CD4-positive, alpha-beta T cell treated with Interleukin-17A for 1 hour (primary cell): ENCODE results near the gene EBF4.
"Not testable (repeated sequence)": the region's sequence is repeated elsewhere in the genome, so short reads cannot be mapped to it uniquely, and the experiment has no call there.

ENCODE experiments used
- DNase-seq: peaks from one replicate; pipeline ENCODE4 v3.0.0-alpha.2; 2020

EBF4 gene

DNA sequence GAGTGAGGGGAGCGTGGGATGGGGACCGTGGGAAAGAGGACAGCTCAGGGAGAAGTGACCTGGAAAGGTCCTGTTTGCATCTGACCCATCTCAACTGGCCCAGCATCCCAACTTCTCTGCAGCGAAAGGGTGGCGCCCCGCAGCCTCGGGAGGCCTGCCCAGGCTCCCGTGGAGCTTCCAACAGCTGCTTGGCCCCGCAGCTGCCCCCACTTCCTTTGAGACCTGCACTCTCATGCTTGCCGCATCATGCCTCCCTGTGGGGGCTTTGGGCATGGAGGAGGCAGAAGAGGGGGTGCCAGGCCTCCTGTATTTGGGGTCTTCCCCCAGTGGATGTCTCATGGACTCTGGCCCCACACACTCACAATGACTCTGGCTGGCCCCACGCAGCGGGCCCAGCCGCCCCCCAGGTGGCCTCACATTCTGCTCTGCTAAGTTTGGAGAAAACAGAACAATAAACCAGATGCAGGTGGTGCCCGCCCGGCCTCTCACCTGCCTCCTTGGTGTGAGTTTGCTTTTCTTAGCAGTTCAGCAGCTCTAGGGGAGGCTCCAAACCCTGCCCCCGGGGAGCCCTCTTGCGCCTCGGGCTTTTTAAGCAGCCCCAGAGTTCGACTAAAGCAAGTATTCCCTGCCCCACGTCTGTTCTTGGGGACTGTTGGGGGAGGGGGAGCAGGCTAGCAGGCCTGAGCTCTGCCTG, 67.2 kb downstream of the EBF4 start:
- no peak for DNase-seq

DNA sequence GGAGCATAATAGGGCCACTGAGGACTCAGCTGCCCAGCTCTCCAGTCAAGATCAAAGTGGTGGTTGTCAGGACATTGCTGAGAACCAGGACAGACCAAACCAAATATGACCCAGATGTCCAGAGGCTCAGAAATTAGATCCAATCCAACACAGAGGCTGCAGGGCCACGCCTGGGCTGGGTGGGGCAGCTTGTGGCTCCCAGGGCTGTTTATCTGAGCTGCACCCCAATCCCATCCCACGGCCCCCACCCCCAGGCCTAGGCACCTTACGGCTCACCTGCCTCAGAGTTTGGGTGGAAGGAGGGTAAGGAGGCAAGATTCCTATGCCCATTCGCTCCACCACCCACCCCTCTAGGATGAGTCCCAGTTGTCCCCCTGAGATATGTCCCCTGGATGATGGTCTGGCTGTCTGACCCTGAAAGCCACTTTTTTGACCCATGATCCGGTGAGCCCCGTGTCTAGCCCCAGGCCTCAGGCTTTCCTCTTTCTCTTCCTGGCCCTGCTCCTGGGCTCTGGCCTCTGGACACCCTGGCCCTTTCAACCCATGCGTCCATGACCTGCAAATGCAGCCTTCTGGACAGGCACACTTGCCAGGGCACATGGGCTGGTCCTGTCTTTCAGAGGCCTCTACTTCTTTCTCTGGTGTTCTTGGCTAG, 67.8 kb downstream of the EBF4 start:
- DNase-seq: no peak

DNA sequence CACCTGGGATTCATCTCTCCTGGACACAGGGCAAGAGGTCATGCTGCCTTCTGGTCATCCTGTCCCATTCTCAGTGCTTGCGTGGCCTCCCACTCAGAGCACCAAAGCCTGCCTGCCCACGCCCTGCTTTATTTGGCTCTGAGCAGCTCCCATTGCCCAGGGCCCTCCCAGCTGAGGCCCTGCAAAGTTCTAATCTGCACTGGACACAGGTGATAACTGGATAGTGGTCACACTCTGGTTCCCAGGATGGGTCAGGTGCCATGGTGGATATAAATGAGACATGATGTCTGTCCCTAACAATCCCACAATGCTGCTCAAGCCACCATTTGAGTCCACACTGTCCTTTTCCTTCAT, 68.3 kb downstream of the EBF4 start:
- no peak for DNase-seq

DNA sequence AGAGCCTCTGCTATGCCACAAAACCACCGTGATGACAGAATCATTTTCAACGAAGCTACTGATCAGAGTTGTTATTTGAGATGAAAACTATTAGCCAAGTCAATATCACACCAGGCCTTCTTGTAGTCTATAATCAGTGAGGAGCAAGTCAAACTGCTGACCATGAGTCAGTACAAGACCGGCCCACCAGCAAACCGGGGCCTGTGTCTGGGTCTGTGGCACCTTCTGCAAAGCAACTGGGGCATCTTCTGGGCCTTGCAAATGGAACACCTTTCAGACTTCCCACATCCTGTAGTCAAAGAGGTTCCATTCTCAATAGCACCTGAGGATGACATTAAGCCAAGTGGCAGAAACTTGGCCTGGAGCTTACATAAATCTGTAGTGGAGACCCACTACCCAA, 69.3 kb downstream of the EBF4 start:
- DNase-seq: no peak

DNA sequence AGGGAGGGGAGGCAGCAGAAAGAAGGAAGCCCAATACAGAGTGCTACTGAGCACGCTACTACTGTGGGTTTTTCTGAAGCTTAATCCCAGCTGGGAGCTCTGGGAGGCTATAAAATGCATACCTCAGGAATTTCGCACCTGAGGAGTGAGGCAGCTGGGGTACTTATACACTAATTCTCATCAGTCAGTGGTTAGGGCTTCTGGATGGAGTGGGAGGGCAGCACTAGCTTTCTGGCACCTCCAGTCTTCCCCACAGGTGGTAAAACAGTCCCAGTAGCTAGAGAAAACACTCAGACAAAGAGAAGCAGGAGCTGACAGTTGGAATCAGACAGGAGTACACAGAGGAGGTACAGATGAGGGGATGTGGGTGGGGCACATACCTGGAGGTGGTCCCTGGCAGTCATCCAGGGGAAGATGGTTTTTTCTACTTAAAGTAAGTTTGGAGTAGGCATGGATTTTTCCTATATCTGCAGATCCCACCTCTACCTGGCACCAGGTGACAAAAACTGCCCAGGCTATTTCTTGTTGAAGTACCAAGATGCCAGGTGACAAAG, 70.1 kb downstream of the EBF4 start:
- no peak for DNase-seq

DNA sequence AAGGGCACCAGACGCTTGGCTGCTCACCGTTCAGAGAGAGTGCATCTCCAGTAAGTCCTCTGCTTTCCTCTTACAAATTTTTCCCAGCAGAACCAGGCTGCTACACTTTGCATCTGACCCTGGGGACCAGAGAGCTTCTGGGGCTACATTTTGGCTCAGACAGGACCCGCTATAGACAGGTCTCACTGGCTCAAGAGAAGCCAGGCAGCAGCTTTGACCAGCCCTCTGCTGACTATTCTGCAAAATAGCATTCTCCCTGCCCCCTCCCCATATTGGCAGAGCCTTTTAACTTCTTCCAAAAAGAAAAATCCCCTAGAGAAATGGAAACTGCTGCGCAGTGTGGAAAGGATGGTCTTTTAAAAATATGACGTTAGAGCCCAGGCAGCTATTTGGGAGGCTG, 70.6 kb downstream of the EBF4 start:
- DNase-seq: no peak

DNA sequence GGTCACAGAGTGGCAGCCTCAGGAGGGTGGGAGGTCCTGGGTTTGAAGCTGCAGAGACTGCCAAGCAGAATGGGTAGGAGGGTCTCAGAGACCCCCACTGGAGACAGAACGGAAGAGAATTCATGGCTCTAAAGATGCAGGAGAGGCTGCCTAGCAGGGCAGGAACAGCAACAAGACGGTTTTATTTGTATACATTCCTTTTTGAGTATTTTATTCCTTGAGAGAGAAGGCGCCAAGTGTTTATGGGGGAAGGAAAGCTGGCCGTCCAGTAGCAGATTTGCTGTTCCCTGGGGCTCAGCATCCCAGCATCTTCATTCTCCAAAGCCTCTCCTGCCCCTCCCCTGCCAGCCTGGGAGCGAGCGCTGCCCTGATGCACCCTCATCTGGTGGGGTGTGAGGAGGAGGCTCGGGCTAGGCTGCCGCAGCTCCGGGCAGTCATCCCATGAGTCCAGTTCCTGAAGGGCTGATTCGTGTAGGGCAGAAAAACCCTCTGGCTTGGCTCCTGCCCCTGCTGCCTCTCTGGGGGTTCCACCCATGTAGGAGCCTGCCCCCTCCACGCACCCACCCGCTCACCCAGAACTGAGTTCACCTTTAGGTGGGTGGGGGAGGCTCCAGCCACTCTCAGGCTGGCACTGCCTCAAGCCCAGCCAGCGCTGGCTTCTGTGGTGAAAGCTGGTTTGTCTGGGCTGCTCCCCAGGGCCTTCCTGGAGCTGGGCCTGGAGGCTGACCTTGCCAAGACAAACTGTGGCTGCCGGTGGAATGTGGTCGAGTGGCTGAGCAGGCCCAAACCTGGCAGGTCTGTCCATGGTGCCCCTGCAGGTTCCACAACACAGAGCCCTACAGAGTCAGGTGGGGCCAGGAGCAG, 75.4 kb downstream of the EBF4 start:
- no peak for DNase-seq

DNA sequence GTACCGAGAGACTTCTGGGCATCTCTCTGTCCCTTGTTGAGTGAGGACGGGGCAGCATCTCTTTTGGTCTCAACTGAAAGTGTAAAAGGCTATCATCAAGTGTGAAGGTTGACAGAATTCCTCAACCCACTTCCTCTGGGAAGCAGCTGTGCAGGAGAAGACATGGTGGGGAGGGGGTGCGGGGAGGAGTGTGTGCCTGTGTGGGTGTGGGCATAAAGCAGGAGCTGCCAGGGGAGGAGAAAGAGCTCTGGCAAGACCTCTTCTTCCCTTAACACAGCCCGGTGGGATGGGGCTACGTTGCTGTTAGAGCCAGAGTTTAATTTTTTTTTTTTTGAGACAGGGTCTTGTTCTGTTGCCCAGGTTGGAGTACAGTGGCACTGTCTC, 76.0 kb downstream of the EBF4 start:
- DNase-seq: no peak

DNA sequence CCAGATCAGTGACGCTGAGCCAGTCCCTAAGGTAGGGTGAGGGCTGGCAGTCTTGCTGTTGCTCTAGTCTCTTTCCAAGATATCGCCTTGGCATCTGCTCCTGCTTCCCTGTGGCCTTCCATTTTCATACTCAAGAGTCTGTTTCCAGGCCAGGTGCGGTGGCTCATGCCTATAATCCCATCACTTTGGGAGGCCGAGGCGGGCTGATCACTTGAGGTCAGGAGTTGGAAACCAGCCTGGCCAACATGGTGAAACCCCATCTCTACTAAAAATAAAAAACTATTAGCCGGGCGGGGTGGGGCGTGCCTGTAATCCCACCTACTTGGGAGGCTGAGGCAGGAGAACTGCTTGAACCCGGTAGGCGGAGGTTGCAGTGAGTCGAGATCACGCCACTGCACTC, 77.5 kb downstream of the EBF4 start:
- not testable (repeated sequence) for DNase-seq

DNA sequence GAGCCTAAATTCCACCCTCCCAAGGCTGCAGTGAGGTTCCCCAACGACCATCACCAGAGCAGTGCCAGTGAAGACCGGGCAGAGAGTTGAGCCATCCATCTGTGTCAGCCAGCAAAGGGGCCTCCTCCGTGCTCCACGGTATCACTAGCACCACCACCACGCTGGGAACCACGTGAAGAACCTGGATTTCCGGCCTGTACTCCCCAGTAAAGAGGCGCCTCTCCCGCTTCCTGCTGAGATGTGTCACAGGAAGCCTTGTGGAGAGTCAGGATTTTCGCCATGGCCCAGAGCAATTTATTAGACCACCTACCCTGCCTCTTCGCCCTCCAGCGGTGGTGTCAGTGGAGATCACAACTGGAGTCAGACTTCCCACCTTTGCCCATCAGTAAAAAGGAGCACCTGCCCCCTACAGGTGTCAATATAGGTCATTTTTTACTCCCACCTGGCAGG, 79.1 kb downstream of the EBF4 start:
- DNase-seq: no peak

DNA sequence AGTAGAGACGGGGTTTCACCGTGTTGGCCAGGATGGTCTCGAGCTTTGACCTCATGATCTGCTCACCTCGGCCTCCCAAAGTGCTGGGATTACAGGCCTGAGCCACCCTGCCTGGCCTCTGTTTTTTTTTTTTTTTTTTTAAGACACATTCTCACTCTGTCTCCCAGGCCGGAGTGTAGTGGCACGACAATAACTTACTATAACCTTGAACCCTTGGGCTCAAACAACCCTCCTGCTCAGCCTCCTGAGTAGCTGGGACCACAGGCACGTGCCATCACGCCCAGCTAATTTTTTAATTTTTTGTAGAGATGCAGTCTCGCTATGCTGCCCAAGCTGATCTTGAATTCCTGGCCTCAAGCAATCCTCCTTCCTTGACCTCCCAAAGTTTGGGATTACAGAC, 81.2 kb downstream of the EBF4 start:
- no peak for DNase-seq

DNA sequence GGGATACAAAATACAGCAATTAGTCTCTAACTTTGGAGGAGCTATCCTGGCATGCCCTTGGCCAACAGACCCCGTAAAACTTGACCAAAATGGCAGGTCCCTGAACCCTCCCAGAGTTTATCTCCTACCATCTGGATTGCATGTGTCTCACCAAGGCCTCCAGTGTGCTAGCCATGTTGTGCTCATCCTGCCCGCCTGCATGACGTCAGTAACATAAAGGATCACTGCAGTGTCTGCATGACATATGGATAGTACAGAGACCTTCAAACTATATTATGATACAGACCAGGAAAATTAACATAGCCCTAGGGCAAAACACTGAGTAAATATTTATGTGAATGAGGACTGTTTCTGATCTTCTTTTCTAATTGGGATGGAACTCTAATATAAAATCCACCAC, 82.6 kb downstream of the EBF4 start:
- no peak for DNase-seq

DNA sequence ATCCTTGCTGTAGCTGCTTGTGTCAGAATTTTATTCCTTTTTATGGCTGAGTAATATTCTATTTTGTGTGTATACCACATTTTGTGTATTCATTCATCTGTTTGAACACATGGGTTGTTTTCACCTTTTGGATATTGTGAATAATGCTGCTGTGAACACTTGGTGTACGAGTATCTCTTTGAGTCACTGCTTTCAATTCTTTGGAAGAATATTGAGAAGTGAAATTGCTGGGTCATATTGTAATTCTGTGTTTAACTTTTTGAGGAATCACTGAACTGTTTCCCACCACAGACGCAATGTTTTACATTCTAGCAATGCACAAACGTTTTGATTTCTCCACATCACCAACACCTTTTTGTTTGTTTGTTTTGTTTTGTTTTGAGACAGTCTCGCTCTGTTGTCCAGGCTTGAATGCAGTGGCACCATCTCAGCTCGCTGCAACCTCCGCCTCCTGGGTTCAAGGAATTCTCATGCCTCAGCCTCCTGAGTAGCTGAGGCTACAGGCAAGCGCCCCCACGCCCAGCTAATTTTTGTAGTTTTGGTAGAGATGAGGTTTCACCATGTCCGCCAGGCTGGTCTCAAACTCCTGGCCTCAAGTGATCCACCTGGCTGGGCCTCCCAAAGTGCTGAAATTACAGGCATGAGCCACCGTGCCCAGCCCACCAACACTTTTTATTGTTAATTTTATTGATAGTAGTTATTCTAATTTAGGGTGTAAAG, 86.2 kb downstream of the EBF4 start:
- no peak for DNase-seq

DNA sequence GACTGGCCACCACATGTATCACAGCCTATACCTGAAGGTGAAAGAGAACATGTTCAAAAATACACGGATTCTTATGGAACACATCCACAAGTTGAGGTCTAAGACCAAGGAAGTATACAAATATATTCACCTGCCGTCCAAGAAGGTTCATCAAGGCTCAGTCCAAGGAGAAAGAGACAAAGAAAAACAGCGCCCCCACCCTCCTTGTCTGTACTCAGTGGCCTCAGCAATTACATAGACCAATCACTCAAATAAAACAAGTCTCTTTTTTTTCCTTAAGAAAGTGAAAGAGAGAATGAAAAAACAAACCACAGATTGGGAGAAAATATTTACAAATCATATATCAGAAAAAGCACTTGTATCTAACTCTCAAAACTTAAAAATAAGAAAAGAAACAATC, 88.4 kb downstream of the EBF4 start:
- no peak for DNase-seq

DNA sequence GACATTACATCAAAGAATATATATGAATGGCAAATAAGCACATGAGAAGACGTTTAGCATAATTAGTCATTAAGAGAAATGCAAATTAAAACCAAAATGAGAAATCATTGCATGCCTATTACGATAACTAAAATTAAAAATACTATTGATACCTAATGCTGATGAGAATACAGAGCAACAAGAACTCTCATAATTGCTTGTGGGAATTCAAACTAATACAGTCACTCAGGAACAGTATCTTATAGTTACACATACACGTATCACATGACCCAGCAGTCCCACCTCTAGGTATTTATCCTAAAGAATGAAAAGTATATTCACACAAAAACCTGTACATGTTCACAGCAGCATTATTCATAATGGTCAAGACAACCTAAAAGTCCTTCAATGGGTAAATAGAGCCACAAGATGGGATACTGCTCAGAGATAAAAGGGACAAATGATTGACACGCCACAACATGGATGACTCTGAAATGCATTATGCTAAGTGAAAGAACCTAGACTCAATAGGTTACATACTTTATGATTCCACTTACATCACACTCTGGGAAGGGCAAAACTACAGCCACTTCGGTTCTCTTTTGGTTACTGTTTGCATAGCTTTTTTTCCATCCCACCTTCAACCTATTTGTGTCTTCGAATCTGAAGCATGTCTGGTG, 91.5 kb downstream of the EBF4 start:
- DNase-seq: no peak

DNA sequence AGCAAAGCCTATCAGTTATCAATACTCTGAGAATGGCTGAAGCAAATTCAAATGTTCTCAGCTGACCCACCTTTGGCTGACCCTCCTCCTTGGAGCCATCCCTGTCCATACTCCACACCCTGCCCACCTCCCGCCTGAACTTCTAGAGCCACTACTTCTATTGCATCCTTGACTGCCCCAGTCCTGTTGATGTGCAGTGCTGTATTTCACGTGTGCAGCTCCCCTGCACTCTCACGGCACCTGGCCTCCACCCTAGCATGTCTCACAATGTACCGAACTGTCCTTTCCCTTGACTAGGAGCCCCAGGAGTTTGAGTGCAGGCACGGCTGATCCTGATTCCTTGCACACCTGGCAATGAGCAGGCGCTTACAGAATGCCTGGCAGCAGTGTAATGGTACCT, 100.9 kb downstream of the EBF4 start:
- DNase-seq: no peak

DNA sequence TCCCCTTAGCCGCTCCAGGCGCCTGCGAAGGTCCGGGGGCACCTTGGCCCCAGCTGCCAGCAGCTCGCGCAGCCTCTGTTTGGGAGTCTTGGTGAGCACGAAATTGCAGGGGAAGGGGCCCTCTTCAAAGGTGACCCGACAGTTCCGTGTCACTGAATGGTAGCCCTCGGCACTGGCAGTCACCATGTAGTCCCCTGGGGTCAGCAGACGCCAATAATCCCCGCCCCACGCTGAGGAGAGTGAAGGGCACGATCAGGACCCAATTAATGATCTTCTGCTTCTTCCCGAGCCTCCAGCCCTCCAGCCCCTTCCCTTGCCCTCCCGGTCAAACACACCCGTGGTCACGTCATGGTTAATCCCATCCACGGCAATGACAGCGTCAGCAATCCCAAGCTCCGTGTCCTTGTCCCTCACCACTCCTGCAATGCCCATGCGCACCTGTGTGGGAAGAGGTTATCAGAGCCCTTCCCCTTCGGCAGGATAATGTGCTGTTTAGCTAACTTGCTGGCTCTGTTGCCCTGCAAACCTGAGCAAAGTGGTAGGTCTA, 101.7 kb downstream of the EBF4 start:
- DNase-seq: no peak

DNA sequence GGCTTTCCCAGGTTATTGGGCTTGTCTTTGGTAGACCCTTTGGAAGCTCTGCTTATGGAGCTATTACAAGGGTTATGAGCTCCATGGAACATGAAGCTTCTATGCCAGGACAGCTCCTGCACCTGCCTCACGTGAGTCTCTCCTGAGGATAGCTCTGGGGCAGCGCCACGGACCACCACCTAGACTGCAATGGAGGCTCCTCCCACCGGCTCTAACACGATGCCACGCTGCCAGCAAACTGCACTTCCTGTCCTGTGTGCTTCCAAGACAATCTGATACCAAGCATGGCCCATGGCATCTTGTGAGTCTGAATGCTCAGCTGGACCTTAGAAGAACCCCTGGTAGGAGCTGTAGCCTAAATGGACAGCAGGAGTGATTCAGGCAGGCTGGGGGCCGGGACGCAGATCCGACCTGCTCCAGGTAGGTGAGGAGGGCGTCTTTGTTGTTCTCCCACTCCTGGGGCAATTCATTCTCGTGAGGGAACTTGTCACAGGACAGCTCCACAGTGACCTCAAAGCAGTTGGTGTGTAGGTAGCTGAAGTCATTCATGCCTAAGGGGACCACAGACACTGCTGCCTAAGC, 102.4 kb downstream of the EBF4 start:
- DNase-seq: no peak

DNA sequence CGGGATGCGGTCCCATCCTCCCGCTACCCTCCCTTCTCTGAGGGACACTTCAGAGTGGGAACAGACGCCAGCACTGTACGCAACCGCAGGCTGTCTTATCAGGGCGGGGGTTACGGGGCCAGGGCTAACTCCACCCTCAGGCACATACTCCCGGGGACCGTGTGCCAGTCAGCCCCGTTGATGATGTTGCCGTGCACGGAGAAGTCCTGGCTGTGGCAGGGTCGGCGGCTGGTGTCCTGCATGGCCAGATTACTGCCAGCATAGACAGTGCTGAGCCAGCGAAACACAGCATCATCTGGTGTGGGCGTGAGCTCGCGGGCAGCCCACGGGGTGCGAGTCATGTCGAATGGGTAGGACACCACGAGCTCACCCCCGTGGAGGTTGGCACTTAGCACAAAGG, 102.9 kb downstream of the EBF4 start:
- no peak for DNase-seq

DNA sequence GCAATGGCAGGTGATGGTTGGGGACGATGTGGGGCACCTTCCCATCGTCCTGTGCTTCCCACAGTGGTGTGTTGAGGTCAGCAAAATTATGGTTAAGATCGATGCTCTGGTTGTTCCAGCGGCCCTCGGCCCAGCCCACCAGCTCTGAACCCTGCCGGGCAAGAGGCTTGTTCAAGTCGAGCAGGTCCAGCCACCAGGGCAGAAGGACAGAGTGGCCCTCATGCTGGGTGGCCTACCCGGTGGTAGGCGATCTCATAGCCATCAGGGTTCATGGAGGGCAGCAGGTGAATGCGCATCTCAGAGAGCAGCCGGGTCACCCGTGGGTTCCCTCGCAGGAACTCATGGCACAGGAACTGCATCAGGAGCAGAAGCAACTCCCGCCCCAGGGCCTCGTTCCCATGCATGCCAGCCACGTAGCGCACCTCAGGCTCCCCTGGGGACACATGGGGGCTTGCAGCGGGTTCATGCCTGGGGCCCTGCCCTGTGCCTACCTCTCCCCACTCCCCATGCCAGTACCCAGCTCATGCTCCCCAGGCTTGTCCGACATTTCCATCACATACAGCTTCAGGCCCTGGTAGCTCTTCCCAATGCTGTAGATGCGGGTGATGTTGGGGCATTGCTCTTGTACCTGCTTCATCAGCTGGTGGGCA, 103.6 kb downstream of the EBF4 start:
- DNase-seq: no peak
